Smooth muscle cell (in vitro differentiated cells): ENCODE results near the gene MCM3AP. TPM values are rescaled to one million over a fixed set of nuclear protein-coding genes. Genes with fewer than 3 reads are reported as not detected.

Experiments used
- DNase-seq: peaks from one replicate; lab custom pipeline; 2025; ENCODE audit not compliant: unreplicated experiment; lab: John Stamatoyannopoulos, UW
- H2AFZ ChIP-seq: fragments of 200-600 bp; sonication (generic); 2 replicates; pipeline ENCODE4 v1.6.0; 2016; ENCODE audit warnings: antibody characterized with exemption, low read depth, mild to moderate bottlenecking
- H3F3A ChIP-seq: fragments of 200-600 bp; sonication (generic); 2 replicates; pipeline ENCODE4 v1.6.0; 2017; ENCODE audit warnings: antibody characterized with exemption, low read depth
- H3K27ac ChIP-seq: fragments of 200-600 bp; sonication (generic); 2 replicates; pipeline ENCODE4 v1.5.1; 2016; ENCODE audit warnings: low read depth, mild to moderate bottlenecking
- H3K27me3 ChIP-seq: fragments of 200-600 bp; sonication (generic); 2 replicates; pipeline ENCODE4 v1.6.1; 2016; ENCODE audit warnings: low read depth, mild to moderate bottlenecking
- H3K36me3 ChIP-seq: fragments of 200-600 bp; sonication (generic); 2 replicates; pipeline ENCODE4 v1.5.1; 2016; ENCODE audit warnings: low read depth
- H3K4me1 ChIP-seq: fragments of 200-600 bp; sonication (generic); 2 replicates; pipeline ENCODE4 v1.5.1; 2016; ENCODE audit warnings: low read depth
- H3K4me2 ChIP-seq: fragments of 200-600 bp; sonication (generic); 2 replicates; pipeline ENCODE4 v1.6.0; 2016; ENCODE audit warnings: mild to moderate bottlenecking
- H3K4me3 ChIP-seq: fragments of 200-600 bp; sonication (generic); 2 replicates; pipeline ENCODE4 v1.5.1; 2016; ENCODE audit warnings: mild to moderate bottlenecking
- H3K79me2 ChIP-seq: fragments of 200-600 bp; sonication (generic); 2 replicates; pipeline ENCODE4 v1.6.0; 2016; ENCODE audit warnings: low read depth, mild to moderate bottlenecking
- H3K9ac ChIP-seq: fragments of 200-600 bp; sonication (generic); 2 replicates; pipeline ENCODE4 v1.6.0; 2016; ENCODE audit warnings: low read depth
- H3K9me3 ChIP-seq: fragments of 200-600 bp; sonication (generic); replicated peaks from 2 replicates; pipeline ENCODE4 v1.5.1; 2016; ENCODE audit warnings: low read depth
- H4K20me1 ChIP-seq: fragments of 200-600 bp; sonication (generic); 2 replicates; pipeline ENCODE4 v1.6.0; 2016; ENCODE audit warnings: low read depth
- WGBS: methylation state at CpG from one replicate; pipeline ENCODE4 v1.1.7; 2016; ENCODE audit warnings: low lambda C conversion rate; 5-methylcytosine and 5-hydroxymethylcytosine counted together
- polyA plus RNA-seq: library from polyadenylated mRNA; unstranded; fragments of >200 nt; fragmentation: Nextera tagmentation; extraction: Ambion mirVana; gene quantifications from 2 replicates; pipeline ENCODE4 v1.2.1, GENCODE V29; 2016
- total RNA-seq: library from RNA; depleted of rRNA; stranded (reverse); fragments of >200 nt; gene quantifications from 2 replicates; pipeline ENCODE4 v1.2.3, GENCODE V29; 2014
- TF ChIP-seq, protein P1 (sequence below): fragments of 200-600 bp; sonication (generic); IDR thresholded peaks from 2 replicates; pipeline ENCODE4 v1.5.1; 2017; ENCODE audit warnings: borderline replicate concordance, mild to moderate bottlenecking, antibody characterized with exemption; ENCODE audit not compliant: insufficient read depth, poor library complexity, severe bottlenecking

MCM3AP gene
- total and polyA plus RNA-seq, 2 experiments from 2014 or later, result 39.2 to 51.5 TPM

- Histone ChIP-seq H3K4me1 (no peaks in the 10 kb centered on the region), H3K9ac (no peak overlapping the region), H3K4me3 (no peak overlapping the region), H3F3A (no peaks in the 10 kb centered on the region), H3K9me3 (no peaks in the 10 kb centered on the region), H3K4me2 (no peak overlapping the region), H3K27me3 (no peaks in the 10 kb centered on the region), H3K27ac (no peak overlapping the region), H3K79me2 (no peaks in the 10 kb centered on the region), H2AFZ (no peak overlapping the region), H4K20me1 (peaks cover 10% of the 10 kb centered on the region), H3K36me3 (peaks cover 38% of the 10 kb centered on the region)
- TF ChIP-seq, protein P1, sequence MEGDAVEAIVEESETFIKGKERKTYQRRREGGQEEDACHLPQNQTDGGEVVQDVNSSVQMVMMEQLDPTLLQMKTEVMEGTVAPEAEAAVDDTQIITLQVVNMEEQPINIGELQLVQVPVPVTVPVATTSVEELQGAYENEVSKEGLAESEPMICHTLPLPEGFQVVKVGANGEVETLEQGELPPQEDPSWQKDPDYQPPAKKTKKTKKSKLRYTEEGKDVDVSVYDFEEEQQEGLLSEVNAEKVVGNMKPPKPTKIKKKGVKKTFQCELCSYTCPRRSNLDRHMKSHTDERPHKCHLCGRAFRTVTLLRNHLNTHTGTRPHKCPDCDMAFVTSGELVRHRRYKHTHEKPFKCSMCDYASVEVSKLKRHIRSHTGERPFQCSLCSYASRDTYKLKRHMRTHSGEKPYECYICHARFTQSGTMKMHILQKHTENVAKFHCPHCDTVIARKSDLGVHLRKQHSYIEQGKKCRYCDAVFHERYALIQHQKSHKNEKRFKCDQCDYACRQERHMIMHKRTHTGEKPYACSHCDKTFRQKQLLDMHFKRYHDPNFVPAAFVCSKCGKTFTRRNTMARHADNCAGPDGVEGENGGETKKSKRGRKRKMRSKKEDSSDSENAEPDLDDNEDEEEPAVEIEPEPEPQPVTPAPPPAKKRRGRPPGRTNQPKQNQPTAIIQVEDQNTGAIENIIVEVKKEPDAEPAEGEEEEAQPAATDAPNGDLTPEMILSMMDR, result no peak
- WGBS, result 98% methylated on average over 6 of the region's 6 CpGs
- DNase-seq, result no peak
Measured at GRCh38 chr21:46250146-46250725, 35.2 kb downstream of the MCM3AP start.

DNA sequence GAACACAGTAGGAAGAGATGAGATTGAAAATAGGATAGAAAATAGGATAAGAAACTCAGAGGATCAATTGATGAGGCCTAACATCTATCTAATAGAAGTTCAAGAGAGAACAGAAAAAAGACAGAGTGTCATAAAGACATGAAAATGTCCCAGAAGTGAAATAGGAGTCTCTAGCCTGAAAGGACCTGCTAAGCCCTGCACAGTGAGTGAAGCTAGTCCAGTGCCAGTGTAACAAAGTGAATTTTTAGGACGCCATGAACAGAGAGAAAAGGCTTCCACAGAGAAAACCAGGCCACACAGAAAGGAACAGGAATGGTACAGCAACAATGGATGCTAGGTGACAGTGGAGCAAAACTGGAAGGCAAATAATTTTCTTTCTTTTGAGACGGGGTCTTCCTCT lies 36.6 kb downstream of the MCM3AP start:
- Histone ChIP-seq H3K27ac (no peak overlapping the region), H3K4me1 (no peaks in the 10 kb centered on the region), H4K20me1 (peaks cover 10% of the 10 kb centered on the region), H3K79me2 (no peaks in the 10 kb centered on the region), H3K36me3 (peaks cover 31% of the 10 kb centered on the region), H3F3A (no peaks in the 10 kb centered on the region), H3K9ac (no peak overlapping the region), H3K9me3 (no peaks in the 10 kb centered on the region), H3K4me2 (no peak overlapping the region), H2AFZ (no peak overlapping the region), H3K4me3 (no peak overlapping the region), H3K27me3 (no peaks in the 10 kb centered on the region)
- 90% methylated on average over 2 of the region's 2 CpGs for WGBS
- no peak for DNase-seq
- TF ChIP-seq, protein P1, result no peak

GRCh38 chr21:46248422-46248782 lies 37.0 kb downstream of the MCM3AP start:
- Histone ChIP-seq H3K9ac (no peak overlapping the region), H3K4me2 (no peak overlapping the region), H3K4me1 (no peaks in the 10 kb centered on the region), H2AFZ (no peak overlapping the region), H3F3A (no peaks in the 10 kb centered on the region), H3K79me2 (no peaks in the 10 kb centered on the region), H3K27me3 (no peaks in the 10 kb centered on the region), H3K27ac (no peak overlapping the region), H3K9me3 (no peaks in the 10 kb centered on the region), H3K36me3 (peaks cover 31% of the 10 kb centered on the region), H3K4me3 (no peak overlapping the region), H4K20me1 (peaks cover 10% of the 10 kb centered on the region)
- DNase-seq, result no peak
- TF ChIP-seq, protein P1, result no peak
- WGBS, result 92% methylated on average over 1 of the region's 1 CpG

DNA sequence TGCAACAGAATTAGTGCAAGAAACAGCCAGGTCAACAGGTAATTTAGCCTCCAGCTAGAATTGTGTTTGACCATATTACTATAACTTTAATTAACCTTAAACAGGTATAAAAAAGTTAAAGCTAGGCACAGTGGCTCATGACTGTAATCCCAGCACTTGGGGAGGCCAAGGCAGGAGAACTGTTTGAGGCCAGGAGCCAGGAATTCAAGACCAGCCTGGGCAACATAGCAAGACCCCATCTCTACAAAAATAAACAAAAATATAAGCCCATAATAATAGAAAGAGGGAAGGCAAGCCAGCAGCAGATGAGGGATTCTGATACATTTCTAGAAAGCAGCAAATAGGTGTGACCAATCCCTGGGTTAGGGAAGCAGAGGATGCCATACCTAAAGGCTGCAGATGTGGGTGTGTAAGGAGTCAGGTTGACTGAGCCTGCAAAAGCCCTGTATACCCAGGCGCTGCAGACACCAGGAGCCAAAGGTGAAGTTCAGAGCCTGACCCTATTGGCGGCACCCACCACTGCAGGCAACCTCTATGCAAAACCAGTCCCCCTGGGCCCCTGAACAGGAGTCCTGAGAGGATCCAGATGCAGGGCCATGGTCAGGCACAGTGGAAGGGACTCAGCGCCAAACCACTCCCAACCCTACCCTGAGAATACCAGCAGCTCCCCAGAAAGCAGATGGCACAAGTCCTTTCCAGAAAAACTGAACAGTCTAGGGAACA lies 37.6 kb downstream of the MCM3AP start:
- TF ChIP-seq, protein P1, result no peak
- H3K36me3 ChIP-seq, result peaks cover 31% of the 10 kb centered on the region
- WGBS, result 97% methylated on average over 3 of the region's 3 CpGs
- H3K27me3 ChIP-seq, result no peaks in the 10 kb centered on the region
- H3K4me2 ChIP-seq, result no peak overlapping the region
- H3K9ac ChIP-seq, result no peak overlapping the region
- H3K4me1 ChIP-seq, result no peaks in the 10 kb centered on the region
- H4K20me1 ChIP-seq, result peaks cover 10% of the 10 kb centered on the region
- no peaks in the 10 kb centered on the region for H3K79me2 ChIP-seq
- no peaks in the 10 kb centered on the region for H3F3A ChIP-seq
- no peak overlapping the region for H2AFZ ChIP-seq
- no peak overlapping the region for H3K27ac ChIP-seq
- no peak for DNase-seq
- H3K9me3 ChIP-seq, result no peaks in the 10 kb centered on the region
- H3K4me3 ChIP-seq, result no peak overlapping the region
